Smooth muscle cell of the brain vasculature (primary cell): ENCODE measurements around the gene PPM1H.

ENCODE experiments used
- DNase-seq: peaks from one replicate; pipeline ENCODE4 v3.0.0-alpha.2; 2012; ENCODE audit warnings: low read depth, low spot score

The PPM1H gene

DNA sequence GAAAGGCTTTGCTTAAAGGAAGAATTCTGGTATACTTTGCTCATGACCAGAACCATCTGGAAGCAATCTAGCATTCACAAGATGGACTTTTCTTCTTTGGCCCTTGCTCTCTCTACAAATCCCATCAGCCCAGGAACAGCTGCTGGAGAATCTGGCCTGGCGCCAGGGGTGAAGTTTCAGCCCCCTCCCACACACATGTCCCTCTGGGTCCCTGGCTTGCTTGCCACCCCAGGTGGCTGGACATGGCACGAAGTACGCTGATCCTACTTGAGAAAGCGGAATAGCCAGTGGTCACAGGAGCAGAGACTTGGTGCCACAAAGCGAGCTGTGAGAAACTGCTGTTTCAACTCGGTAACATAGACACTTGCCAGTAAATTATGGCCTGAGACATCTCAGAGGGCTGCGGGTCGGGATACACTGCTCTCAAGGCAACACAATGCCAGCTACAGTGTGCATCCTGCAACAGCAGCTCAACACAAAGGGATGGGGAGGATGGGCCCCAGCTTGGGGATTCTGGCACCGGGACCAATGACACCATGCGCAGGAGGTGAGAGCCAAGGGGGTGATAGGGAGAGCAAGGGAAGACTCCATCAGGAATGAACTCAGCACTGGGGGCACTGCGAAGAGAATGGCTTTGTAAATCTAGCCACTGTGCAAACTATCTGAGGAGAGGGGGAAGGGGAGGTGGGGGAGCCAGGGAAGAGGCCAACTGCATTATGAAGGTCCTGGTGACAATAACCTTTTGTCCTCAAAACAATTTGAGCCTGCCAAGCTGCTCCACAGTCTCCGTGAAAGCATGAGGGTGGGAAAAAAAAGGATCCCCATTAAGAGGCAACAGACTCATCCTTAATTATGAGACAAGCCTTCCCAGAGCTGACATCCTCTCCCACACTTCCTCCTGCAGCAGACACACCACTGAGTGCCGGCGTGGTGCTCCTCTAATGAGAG lies 219.9 kb downstream of the PPM1H start:
- DNase-seq, result no peak

DNA sequence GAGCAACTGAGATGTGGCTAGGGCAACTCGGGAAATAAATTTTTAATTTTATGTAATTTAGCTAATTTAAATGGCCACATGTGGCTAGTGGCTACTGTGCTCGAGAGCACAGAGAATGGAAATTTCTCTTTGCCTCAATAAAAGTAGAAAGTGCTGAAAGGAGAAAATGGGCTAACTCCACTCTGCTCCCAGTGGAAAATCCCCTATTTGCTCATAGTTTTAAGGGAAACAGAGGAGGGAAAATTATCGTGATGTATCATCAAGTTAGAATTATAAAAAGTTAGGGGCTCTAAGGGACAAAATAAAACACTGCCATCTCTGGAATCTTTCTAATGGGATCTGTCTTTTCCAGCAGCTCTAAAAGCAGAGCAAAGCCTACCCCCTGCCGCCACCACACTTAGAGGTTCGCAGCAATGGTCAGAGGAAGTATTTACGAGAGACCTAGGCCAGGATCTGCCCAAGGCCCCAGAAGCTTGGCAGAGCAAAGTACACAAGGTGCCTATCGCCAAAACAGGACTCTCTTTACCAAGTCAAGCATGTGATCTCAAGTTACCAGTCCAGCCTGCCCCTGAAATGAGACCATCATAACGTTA lies 220.7 kb downstream of the PPM1H start:
- DNase-seq, result no peak

DNA sequence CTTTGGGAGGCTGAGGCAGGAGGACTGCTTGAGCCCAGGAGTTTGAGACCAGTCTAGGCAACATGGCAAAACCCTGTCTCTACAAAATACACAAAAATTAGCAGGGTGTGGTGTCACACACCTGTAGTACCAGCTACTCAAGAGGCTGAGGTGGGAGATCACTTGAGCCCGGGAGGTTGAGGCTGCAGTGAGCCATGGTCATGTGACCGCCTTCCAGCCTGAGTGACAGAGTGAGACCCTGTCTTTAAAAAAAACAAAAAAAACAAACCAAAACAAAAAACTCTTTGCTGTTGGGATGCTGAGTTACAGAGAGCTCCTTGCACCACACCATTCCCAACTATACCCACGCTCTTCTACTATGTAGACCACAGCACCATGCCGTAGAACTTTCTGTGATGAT lies 221.2 kb downstream of the PPM1H start:
- DNase-seq, result no peak

DNA sequence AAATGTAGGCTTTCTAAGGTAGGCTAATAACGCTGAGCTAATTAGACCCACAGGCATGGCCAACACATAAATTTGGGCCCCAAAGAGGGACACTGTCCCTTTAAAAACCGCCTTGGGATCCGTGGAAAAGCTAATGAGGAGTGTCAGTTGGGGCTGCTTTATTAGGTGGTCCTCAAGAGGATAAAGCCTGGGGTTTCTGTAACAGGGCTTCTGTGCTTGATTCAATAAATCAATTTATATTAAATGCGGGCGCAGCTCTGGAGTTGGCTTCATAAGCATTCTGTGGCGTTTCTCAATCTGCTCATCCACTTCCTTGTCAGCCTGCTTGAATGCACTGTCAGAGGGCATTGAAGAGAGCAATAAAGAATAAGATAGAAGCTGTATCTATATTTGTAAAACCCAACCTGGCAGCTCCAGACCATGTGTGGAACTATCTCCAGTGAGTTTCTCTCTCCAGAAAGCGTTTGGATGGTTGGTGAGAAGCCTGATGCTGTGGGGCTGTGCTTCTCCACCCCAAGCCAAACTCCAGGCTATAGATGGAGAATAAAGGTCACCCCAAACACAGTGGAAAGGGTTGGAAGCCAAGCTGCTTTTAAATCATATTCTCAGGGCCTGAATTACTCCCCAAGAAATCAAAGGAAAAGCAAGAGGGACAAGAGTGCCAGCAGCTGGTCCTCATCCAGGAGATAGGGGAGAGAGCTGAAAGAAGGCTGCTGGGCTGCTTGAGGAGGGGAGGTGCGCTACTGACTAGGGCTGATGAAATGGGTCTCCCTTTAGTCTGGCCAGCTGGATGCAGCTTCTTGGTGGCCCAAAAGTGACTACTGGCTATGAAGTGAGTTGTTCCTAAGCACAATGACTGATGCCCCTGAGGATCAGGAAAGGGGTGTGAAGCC lies 222.0 kb downstream of the PPM1H start:
- no peak for DNase-seq

DNA sequence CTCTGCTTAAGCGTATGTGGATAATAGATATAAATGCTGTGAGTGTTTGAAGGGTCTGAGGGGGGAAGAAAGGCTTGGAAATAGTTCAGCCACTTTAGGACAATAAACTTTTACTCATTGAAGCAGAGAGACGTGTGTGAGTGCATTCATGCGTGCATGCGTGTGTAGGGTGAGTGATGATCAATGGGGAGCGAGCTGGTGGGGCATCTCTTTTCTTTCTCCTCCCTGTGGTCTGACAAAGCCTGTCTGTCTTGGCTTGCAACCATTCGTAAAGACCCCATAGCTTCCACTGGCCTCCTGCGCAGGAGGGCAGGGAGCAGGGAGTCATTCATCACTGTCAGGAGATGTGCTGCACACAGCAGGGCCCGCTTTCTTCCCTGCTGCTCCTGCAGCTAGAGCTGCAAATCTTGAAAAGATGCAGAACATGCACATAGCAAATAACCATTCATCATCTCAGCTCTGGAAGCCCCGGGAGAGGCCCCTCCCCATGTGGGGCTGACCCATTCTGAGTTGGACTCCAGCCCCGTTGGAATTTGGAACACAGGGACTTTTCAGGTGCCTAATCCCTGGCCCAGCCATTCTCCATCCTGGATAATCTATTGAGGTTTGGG lies 223.2 kb downstream of the PPM1H start:
- DNase-seq, result no peak

DNA sequence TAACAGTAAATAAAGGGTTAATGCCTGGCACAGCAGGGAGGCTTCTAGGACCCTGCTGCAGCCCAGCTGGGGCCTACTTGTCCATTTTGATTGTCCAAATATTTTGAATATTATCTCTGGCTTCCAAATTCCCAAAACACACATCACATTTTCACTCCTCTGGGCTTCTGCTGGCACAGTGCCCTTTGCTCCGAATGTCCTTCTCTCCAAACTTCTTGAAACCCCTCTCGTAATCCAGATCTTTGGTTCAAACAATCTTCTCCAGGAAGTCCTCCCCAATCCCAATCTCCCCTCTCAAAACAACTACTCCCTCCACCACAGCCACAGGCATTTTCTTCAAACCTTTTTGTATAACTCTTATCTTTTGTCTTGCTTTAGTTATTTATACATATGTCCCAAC lies 225.6 kb downstream of the PPM1H start:
- DNase-seq, result no peak

DNA sequence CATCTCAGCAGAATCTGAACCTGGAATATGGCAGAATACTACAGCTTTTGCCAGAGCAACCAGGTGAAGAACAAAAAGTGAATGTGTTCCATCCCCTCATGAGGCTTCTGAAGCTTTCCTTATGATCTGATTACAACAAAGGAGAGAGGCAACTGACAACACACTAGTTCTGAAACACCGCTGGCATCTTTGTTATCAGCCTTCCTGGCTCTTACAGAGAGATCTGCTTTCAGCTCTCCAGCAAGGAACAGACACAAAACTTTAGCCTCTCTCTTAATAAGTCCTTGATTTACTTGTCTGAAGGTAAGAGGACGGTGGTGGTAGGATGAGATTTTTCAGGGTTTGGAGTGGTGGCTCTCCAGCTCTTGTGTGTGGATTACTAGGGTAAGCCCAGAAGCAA lies 227.0 kb downstream of the PPM1H start:
- DNase-seq, result no peak

DNA sequence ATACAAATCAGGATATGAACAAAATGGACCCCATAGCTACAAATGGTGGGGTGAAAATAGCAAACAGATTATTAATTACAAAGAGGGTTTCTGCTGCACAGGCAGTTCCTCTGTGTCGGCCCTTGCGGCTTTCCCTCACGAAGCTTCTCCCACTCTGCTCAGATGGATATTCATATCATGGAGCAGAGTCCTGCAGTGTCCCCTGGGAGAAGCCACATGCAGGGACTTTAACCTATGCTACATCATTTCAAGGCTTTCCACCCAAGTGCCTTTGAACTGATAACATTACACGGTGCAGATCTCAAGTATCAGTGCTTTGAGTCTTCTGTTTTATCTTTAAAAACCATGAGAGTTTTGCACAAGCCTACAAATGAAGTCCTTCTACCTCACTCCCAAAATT lies 229.1 kb downstream of the PPM1H start:
- no peak for DNase-seq

DNA sequence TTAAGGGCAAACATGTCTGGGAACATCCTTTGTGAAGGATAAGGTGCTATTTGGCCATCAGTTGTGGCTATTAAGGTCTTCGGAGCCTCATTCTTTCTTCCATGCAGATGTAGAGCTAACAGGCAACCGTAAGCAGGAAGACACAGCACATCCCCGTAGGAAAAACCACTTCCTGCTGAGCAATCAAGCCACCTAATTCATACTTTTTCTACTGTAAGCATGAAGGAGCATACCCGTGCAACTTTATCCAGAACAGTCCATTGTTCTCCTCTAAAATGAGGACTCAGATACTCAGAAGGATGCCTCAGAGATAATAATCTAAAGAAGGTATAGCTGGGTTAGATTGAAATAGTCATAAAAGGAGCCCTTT lies 232.0 kb downstream of the PPM1H start:
- DNase-seq, result no peak

DNA sequence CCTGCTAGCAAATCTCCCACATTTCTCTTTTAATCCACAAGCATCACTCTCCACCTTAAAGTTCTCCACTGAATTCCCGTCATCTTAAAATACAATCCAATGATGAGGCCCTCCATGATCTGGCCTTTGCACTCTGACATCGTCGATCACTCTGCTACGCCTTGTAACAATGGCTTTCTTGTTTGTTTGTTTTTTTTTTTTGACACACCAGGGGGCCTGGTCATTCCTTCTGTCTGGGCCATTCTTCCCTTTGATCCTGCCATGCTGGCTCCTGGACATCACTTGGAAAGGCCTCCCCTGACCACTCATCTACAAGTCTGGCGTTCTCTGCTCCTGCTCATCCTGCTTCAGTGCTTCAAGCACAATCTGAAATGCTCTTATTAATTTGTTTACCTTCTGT lies 233.5 kb downstream of the PPM1H start:
- DNase-seq, result no peak

DNA sequence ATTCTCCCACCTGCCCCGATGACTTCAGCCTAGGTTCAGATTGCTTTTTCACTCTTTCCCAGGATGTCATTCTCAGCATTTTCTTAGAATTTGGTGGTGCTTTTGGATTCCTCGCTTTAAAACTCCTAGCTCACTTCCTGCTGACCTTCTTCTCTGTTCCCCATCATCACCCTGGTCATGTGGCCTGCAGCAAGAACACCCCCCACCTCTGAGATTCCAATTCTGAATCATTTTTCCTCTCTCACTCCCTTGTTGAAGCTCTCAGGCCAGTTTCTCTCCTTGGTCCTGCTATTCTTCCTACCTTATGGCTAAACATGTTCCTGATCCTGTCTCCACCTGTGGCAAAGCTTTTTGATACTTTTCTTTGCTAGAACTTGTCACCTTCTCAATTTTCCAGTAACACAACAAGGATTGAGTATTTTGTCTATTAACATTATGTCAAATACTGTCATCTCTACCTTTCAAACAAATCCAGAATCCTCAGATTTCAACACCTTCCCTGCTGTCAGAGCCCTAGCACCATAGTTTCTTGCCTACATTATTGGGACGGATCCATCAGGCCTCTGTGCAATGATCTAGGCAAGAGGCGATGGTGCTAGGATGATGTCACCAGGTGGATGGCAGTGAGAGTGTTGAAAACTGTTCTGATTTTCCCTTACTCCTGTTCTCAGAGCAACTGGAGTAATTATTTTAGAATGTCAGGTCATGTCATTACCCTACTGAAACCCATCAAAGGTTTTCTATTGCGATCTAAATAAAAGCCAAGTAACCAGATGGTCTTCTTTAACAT lies 234.7 kb downstream of the PPM1H start:
- DNase-seq, result no peak

DNA sequence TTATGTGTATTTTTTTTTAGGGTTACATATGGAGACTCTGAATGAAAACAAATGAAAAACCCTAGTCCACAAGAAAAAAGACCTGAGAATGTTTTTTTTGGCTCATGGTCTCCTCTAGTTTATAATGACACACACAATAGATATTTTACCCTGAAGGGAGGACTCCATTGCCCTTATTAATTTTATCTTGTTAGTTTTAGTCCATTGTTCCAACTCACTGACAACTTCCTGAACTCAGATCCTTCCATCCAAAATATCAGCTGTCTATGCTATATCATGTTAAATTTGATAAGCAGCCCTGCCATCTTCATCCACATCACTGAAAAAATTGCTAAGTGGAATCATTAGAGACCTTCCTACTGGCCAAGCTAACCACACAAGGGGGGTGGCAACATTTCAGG lies 236.2 kb downstream of the PPM1H start:
- no peak for DNase-seq

DNA sequence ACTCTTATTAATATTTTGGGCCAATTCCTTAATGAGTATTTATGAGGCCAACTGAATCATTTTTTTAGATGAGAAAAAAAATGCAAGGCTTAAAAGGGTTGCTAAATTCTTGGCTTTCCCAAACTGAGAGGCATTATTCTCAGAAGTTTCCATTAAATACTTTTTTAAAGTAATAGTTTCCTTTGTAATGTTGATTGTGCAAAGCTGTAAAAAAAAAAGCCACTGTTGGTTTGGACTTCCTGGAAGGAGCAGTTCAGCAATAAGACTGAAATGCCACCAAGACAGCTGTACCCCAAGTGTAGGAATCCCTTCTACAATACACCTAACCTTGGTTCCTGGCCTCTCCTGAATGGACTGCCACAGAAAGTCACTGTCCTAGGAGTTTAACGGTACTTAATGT lies 237.1 kb downstream of the PPM1H start:
- no peak for DNase-seq

DNA sequence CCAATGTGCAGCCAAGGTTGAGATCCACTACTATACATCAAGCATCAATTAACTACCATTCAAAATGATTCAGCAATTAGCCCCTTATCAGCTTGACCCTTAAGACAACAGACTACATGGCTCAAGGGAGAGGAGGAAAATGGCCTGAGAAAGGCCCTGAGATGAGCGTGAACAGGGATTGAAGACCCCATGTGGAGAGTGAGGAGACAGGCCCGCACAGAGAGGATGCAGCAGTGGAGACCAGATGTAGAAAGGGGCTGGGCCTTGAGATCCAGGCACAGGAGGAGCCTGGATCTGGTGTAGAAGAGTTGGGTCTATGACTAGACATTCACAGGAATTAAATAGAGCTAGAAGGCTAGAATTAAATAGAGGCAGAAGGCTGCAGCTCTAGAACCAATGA lies 239.3 kb downstream of the PPM1H start:
- DNase-seq, result no peak

DNA sequence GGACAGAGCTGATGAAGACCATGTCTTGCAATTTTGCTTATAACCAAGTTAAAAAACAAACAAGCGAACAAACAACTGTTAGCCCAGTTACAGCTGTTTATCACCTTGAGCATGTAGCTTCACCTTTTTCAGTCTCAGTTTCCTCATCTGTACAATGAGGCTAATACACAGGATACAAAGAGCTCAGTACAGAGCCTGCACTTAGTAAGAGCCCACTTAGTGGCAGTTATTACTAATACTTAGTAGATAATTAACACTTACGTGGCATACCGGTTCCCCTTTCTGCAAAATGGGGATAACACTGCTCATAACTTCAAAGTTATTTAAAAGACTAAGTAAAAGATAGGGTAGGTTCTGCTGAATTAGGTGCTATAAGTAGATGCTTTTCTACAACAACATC lies 240.3 kb downstream of the PPM1H start:
- no peak for DNase-seq

DNA sequence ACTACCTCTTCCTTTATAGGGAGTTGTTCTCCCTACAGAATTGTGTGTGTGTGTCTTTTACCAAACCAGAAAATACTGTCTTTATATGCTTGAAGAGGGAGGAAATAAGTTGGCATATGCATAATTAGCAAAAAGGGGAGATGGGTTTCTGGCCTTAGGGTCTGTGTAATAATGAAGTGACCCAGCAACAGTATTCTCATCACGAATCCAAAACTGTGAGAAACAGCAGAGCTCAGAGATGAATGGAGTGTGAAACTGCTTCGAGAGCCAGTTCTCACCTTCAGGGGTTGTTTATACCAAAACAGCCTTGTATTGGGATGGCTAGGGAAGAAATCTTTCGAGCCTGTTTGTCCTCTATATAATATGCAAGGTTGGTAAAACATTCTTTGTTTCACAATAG lies 240.8 kb downstream of the PPM1H start:
- DNase-seq, result no peak

DNA sequence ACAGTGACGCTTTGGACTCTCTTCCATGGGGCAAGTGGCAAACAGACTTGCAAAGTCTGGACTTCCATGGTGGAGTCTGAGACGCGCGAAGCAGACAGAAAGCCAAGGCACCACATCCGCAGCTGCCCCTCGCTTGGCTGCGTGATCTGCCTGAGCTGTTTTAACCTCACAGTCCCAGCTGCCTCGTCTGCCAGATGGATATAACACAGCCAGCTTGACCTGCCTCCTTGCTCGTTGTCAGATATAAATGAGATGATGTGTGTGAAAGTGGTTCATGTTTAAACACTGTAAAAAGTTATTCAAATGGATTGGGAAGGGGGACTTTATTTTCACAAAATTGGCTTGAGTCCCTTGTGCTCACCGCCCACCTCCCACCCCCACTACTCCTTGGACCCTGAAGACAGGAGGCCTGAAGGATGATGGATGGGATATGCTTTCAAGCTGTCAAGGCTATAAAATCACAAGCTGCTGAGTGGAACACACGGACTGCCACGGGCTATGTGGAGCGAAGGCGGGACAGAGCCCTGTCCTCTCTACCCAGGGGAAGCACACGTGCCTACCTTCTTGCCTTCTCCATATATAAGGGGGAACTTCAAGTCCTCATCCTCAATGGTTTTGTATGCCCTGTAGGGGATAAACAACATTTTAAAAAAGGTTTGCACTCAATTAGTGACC lies 241.4 kb downstream of the PPM1H start:
- DNase-seq, result no peak

DNA sequence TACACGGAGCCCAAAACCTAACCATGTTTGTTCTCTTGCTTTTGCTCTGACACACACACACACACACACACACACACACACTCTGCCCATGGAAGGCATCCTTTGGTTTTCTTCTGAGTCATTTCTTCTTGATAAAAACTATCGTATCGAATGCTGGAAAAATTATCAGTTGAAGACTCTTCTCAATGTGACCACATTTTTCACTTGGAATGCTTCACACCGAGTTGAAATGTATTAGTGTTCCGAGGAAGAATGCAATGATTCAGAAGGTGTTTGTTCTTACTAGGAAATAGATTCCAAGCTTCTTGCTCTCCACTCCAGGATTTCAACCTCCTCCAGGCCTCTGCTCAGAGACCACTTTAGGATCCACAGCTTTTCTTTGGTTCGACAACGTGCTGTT lies 242.1 kb downstream of the PPM1H start:
- DNase-seq, result no peak

DNA sequence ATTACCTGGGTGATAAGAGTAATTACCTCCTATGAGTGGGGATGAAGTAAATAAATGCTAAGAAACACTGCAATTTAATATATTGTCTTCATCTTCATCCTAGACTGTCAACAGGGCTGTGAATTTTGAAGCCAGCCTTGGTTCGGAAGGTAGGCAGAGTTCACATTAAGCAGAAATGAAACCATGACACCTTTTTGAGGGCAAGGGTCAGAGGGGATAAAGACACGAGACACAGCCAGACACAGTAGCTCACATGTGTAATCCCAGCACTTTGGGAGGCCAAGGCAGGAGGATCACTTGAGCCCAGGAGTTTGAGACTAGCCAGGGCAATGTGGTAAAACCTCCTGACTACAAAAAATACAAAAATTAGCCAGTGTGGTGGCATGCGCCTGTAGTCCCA lies 243.6 kb downstream of the PPM1H start:
- DNase-seq, result no peak

DNA sequence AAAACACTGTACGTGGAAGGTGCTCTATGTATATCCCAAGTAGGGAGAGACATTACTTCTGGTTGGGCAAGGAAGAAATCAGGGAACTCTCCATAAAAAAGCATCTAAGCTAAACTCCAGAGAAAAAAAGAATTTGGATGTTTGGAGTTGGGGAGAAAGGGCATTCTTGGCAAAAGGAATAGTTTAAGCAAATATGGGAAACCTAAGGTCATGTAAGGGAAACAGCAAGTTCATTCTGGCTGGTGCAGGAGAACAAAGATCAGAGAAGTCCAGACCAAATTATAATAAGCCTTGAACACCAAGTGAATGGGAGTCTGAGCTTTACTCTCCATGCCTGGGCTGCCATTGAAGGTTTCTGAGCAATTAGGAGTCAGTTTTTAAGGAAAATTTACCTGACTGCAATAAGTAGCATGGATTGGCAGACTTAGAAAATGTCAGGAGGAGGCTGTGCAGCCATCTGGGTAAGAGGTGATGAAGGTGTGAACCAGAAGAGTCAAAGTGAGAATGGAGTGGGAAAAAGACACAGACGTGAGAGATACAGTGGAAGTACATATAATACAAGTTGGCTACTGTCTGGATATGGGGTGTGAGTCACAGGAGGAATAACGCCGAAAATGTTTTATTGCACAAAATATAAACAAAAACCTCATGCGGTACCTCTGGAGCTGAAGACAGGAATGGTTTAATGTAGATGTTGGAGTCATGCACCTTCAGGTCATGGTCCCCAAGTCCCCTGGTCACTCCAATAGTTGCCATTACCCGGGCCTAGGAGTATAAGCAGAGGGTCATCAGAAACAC lies 245.7 kb downstream of the PPM1H start:
- no peak for DNase-seq
